ENCODE data around the gene LAMA4. TPM values are rescaled to one million over a fixed set of nuclear protein-coding genes. Genes with fewer than 3 reads are reported as not detected.
A peak's percentile ranks its signal among the peaks of the same experiment; 100 is the strongest.
"Not testable (repeated sequence)": the region's sequence is repeated elsewhere in the genome, so short reads cannot be mapped to it uniquely, and the experiment has no call there.

Gene LAMA4
- total RNA-seq, 2 experiments from 2014 or later, result not detected

DNA sequence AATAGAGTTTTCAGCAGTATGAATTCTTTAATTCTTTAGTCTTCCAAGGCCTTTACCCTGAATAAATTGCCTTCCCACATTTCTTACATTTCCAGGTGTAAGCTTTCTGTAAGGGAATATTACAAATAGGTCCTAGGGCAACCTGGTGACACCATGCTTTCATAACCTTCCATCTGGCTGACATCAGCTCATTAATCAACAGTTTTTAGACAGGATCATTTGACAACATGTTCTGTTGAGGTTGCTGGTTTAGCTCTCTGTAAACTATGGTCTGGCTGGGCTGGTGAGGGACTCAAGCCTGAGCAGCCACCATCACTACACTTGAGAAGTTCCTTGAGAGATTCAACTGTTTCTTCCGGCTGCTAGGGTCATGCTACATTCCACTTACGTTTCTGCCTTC is 147.8 kb downstream of the LAMA4 start:
- no peak overlapping the region for H3K4me3 Mint-ChIP-seq
- POLR2A ChIA-PET, result no interaction called here
- H3K9me3 Mint-ChIP-seq, result peaks cover 7% of the 10 kb centered on the region
- DNase-seq, result no peak
- no peaks in the 10 kb centered on the region for H3K36me3 Mint-ChIP-seq
- H3K27me3 Mint-ChIP-seq, result peaks cover 13% of the 10 kb centered on the region
- no peak for ATAC-seq (ENCODE audit: low read depth)
- H3K27ac Mint-ChIP-seq, result no peak overlapping the region
- no peaks in the 10 kb centered on the region for H3K4me1 Mint-ChIP-seq

GRCh38 chr6:112106026-112106425 is 148.3 kb downstream of the LAMA4 start:
- H3K27ac Mint-ChIP-seq; POLR2A ChIA-PET; H3K36me3 Mint-ChIP-seq; DNase-seq; H3K4me1 Mint-ChIP-seq; H3K9me3 Mint-ChIP-seq; H3K4me3 Mint-ChIP-seq; ATAC-seq (ENCODE audit: low read depth): not testable (repeated sequence)
- peaks cover 13% of the 10 kb centered on the region for H3K27me3 Mint-ChIP-seq

- DNase-seq (no peak), ATAC-seq (ENCODE audit: low read depth) (no peak)
- H3K36me3 Mint-ChIP-seq, result no peaks in the 10 kb centered on the region
- H3K4me1 Mint-ChIP-seq, result no peaks in the 10 kb centered on the region
- peaks cover 6% of the 10 kb centered on the region for H3K27me3 Mint-ChIP-seq
- POLR2A ChIA-PET, result no interaction called here
- peaks cover 6% of the 10 kb centered on the region for H3K9me3 Mint-ChIP-seq
- H3K27ac Mint-ChIP-seq, result no peak overlapping the region
- H3K4me3 Mint-ChIP-seq, result no peak overlapping the region
Observed at GRCh38 chr6:112100561-112100960, 153.8 kb downstream of the LAMA4 start.

DNA sequence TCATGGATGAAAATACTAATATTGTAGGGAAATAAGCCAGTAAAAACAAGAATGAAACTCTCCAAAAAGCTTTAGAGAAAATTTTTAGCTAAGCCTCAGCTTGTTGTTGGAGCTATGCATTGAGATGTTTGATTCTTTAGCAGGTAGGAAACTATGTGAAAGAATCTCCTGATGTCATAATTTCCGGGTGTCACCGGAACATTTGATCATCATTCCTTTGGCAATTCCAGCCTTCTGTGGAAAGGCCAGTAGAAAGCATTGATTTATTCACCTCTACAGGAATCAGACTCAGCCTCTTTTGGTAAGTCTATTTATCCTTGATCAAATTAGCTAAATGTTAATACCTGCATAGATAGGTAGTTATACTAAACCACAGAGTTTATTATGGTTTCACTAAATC is 157.5 kb downstream of the LAMA4 start:
- Mint-ChIP-seq H3K4me1 (no peaks in the 10 kb centered on the region), H3K36me3 (no peaks in the 10 kb centered on the region), H3K4me3 (no peak overlapping the region), H3K27me3 (peaks cover 8% of the 10 kb centered on the region), H3K27ac (no peak overlapping the region), H3K9me3 (no peaks in the 10 kb centered on the region)
- POLR2A ChIA-PET, result no interaction called here
- no peak for DNase-seq
- no peak for ATAC-seq (ENCODE audit: low read depth)

DNA sequence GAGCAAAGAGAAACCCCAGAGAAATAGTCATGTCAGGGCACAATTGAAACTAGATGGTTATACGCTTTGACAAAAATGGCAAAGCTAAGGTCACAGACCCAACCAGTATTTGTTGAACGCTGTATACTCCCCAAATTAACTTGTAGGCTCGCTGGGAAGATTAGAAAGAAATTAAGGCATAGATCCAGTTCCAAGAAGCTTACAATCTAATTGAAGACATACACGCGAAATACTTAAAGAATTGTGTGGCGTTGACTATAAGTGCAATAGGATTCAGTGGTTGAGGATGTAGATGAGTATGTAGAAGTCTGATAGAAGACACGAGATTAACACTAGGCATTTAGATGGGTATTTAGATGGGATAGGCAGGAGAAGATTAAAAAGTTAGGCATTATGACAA is 166.5 kb downstream of the LAMA4 start:
- no peaks in the 10 kb centered on the region for H3K9me3 Mint-ChIP-seq
- DNase-seq (no peak), ATAC-seq (ENCODE audit: low read depth) (no peak)
- POLR2A ChIA-PET, result interaction anchor here (0.8 to 2.0 kb wide), 7 partner anchors 14 to 829 kb away, joined by 3 to 10 read pairs (median 6); partner anchors contain the start of genes REV3L and TRAF3IP2
- peaks cover 3% of the 10 kb centered on the region for H3K36me3 Mint-ChIP-seq
- H3K27ac Mint-ChIP-seq, result no peak overlapping the region
- H3K4me3 Mint-ChIP-seq, result no peak overlapping the region
- H3K4me1 Mint-ChIP-seq, result peaks cover 3% of the 10 kb centered on the region
- H3K27me3 Mint-ChIP-seq, result peaks cover 28% of the 10 kb centered on the region

- Mint-ChIP-seq H3K27me3 (peaks cover 28% of the 10 kb centered on the region), H3K9me3 (no peaks in the 10 kb centered on the region), H3K27ac (no peak within 1 kb of the TSS), H3K36me3 (peaks cover 4% of the 10 kb centered on the region), H3K4me1 (peaks cover 3% of the 10 kb centered on the region), H3K4me3 (no peak within 1 kb of the TSS)
- DNase-seq, result peak; percentile 85
- POLR2A ChIA-PET, result interaction anchor here (0.8 to 2.0 kb wide), 7 partner anchors 13 to 828 kb away, joined by 3 to 10 read pairs (median 6); partner anchors contain the start of genes REV3L and TRAF3IP2
- peak; percentile 97 for ATAC-seq (ENCODE audit: low read depth)
Observed at GRCh38 chr6:112087136-112087911, 167.0 kb downstream of the LAMA4 start, which contains the start of the genes FAM229B and TUBE1. Gene FAM229B, plus strand, starts transcription at chr6:112087591. Its CDS starts 11,693 bp downstream, at chr6:112099284. Gene TUBE1, minus strand, starts transcription at chr6:112087482. Its CDS starts 48 bp downstream, at chr6:112087434.

- peak; percentile 8 for ATAC-seq (ENCODE audit: low read depth)
- no peak for DNase-seq
- H3K27me3 Mint-ChIP-seq, result peaks cover 24% of the 10 kb centered on the region
- peaks cover 3% of the 10 kb centered on the region for H3K4me1 Mint-ChIP-seq
- H3K27ac Mint-ChIP-seq, result no peak overlapping the region
- POLR2A ChIA-PET, result interaction anchor here (1.1 to 2.0 kb wide), 6 partner anchors 13 to 828 kb away, joined by 3 to 10 read pairs (median 6); partner anchors contain the start of genes REV3L and TRAF3IP2
- peaks cover 4% of the 10 kb centered on the region for H3K36me3 Mint-ChIP-seq
- no peaks in the 10 kb centered on the region for H3K9me3 Mint-ChIP-seq
- no peak overlapping the region for H3K4me3 Mint-ChIP-seq
Observed at GRCh38 chr6:112086744-112087135, 167.6 kb downstream of the LAMA4 start.

DNA sequence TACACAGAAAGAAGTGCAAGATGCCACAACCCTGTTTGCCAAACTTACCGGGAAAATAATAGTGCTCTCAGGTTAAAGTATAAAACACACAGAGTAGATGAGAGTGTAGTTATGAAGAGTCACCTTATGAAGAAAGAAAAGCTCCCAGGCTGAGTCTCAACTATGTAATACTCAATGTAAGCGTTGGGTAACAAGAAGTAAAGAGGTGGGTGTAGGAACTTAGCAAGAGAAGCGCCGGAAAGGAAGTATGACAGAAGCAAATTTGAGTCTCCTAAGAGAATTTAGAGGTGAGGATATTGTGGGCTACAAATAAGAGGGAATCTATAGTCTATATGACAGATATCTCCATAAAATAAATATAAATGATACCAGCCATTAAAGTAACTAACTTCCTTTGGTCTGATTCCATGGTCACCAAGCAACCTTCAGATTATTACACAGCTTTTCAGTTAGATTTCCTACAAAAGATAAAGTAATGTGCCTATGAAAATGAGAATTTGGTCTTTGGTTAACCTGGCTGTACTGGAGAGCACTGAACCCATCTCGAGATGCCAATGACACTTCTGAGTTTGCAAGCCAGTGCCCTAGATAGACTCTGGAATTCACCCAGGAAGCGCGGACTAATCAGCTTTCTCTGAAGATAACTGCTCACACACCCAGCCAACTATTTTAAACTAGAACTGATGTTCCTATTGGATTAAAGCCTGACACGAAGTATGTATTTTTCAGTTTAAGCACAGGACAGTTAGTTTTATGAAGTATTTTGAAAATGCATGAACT is 168.9 kb downstream of the LAMA4 start:
- no peak for DNase-seq
- ATAC-seq (ENCODE audit: low read depth), result no peak
- Mint-ChIP-seq H3K27me3 (peaks cover 16% of the 10 kb centered on the region), H3K4me1 (peaks cover 3% of the 10 kb centered on the region), H3K9me3 (no peaks in the 10 kb centered on the region), H3K27ac (no peak overlapping the region), H3K4me3 (peak overlapping the region; percentile 9), H3K36me3 (peaks cover 4% of the 10 kb centered on the region)
- POLR2A ChIA-PET, result interaction anchor here (0.6 kb wide), 1 partner anchor 826 kb away, joined by 3 read pairs; a partner anchor contains a TSS

DNA sequence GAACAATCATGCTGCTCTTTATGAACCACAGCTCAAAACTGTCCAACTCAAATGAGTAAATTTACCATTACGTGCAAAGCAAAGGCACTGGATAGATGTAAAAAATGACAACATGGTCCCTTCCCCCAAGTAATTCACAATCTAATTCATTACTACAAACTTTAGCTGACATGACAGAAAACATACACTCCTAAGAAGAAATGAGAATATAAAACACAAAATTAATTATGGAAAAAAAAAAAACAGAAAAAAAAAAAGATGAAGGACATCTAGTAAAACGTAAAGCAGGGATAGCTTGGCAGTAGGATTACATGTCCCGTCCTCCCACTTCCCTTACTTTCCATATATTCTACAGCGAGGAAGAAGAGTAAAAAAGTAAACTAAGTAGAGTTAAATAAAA is 172.8 kb downstream of the LAMA4 start:
- H3K4me1 Mint-ChIP-seq, result peaks cover 3% of the 10 kb centered on the region
- no peak overlapping the region for H3K27ac Mint-ChIP-seq
- no peaks in the 10 kb centered on the region for H3K27me3 Mint-ChIP-seq
- POLR2A ChIA-PET, result no interaction called here
- DNase-seq (no peak), ATAC-seq (ENCODE audit: low read depth) (no peak)
- H3K36me3 Mint-ChIP-seq, result peaks cover 6% of the 10 kb centered on the region
- H3K4me3 Mint-ChIP-seq, result no peak overlapping the region
- no peaks in the 10 kb centered on the region for H3K9me3 Mint-ChIP-seq

DNA sequence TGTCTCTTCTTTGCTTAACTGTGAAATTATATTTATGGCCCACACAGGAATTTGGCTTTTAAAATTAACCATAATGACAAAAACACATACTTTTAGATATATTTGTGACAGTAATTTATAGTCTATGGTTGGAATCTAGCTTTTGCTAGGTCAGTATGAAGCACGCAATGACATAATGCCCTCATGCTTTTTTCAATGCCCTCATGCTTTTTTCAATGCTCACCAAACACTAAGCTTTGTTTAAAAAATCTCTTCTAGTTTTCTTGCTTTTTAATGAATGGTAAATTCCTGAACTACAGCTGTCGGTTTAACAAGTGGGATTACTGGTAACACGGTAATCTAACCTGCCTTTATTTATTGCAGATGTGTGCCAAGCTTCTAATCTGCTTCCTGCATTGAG is 187.8 kb downstream of the LAMA4 start:
- ATAC-seq (ENCODE audit: low read depth), result no peak
- H3K4me1 Mint-ChIP-seq, result peaks cover 1% of the 10 kb centered on the region
- DNase-seq, result no peak
- H3K9me3 Mint-ChIP-seq, result no peaks in the 10 kb centered on the region
- no peak overlapping the region for H3K4me3 Mint-ChIP-seq
- no peak overlapping the region for H3K27ac Mint-ChIP-seq
- H3K27me3 Mint-ChIP-seq, result no peaks in the 10 kb centered on the region
- POLR2A ChIA-PET, result no interaction called here
- no peaks in the 10 kb centered on the region for H3K36me3 Mint-ChIP-seq

DNA sequence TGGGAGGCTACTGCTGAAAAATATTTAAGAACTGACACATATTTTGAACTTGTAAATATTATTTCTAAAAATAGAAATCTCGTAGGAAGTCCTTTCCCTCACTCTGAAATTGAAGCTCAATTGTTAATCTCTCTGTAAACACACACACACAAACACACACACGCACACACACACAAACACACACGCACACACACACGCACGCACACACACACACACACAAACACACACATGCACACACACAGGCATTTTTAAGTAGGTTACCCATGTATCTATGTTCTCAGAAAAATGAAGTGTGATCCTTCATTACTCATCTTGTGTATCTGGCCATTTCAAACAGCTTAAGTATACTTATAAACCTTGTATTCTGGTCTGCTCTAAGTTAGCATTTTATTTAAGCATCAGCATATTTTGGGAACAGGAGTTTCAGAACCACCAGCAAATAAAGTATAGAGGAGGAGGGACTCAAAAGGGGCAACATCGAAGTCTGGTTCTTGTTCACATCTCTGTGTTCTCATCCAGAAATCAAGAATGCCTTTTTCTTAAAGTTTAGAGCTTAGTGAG is 188.9 kb downstream of the LAMA4 start:
- peaks cover 1% of the 10 kb centered on the region for H3K4me1 Mint-ChIP-seq
- H3K27me3 Mint-ChIP-seq, result no peaks in the 10 kb centered on the region
- DNase-seq, result no peak
- POLR2A ChIA-PET, result no interaction called here
- H3K4me3 Mint-ChIP-seq, result no peak overlapping the region
- H3K36me3 Mint-ChIP-seq, result no peaks in the 10 kb centered on the region
- no peak overlapping the region for H3K27ac Mint-ChIP-seq
- no peaks in the 10 kb centered on the region for H3K9me3 Mint-ChIP-seq
- no peak for ATAC-seq (ENCODE audit: low read depth)

DNA sequence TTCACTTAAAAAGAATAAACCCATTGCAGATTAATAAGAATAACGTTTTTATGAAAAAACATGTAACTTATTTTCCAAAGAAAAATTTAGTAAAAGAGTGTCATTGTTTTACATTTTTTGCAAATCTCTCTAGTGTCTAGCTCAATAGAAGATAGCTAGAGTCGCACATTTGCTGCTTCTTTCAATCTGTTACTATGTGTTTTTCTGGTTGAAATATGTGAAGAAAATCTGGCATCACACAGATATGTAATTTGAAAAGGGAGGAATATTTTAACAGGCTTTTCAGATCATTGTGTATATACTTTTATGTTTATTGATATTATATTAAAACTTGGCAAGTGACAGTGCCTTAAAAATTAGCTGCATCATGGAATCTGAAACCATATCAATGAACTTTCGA is 191.4 kb downstream of the LAMA4 start:
- Mint-ChIP-seq H3K9me3 (no peaks in the 10 kb centered on the region), H3K27ac (no peak overlapping the region), H3K27me3 (no peaks in the 10 kb centered on the region), H3K36me3 (no peaks in the 10 kb centered on the region), H3K4me3 (no peak overlapping the region), H3K4me1 (peaks cover 1% of the 10 kb centered on the region)
- ATAC-seq (ENCODE audit: low read depth) (no peak), DNase-seq (no peak)
- POLR2A ChIA-PET, result no interaction called here

DNA sequence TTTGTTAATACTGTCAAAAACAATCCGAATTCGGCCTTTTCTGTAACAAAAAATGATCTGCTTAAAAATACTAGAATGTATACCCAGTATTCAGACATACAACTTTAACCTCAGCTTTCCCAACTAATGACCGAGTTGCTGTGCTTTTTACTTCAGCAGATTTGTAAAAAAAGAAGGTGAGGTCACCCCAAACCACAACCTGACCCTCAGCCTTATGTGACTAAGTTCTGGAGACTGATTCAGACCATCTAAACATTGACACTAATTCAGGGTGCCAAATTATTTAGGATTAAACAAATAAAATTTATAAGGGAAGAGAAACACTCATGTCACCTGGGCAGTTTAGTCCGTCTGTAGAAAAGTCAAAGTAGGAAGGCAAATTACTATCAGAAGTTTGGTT is 192.8 kb downstream of the LAMA4 start:
- no peak for ATAC-seq (ENCODE audit: low read depth)
- Mint-ChIP-seq H3K27me3 (no peaks in the 10 kb centered on the region), H3K27ac (no peak overlapping the region), H3K36me3 (no peaks in the 10 kb centered on the region), H3K4me3 (no peak overlapping the region), H3K9me3 (no peaks in the 10 kb centered on the region), H3K4me1 (peaks cover 1% of the 10 kb centered on the region)
- POLR2A ChIA-PET, result no interaction called here
- no peak for DNase-seq

Data from activated naive CD8-positive, alpha-beta T cell treated with anti-CD3 and anti-CD28 coated beads, Interleukin-2, amount 10 ng/mL, durations not matched to agents 7 days and 5 days (primary cell).